NCI-H2029 treated with DMSO at 0.1 percent for 48 hours (cell line): ENCODE measurements around the gene TSPAN4.

ENCODE experiments used
- DNase-seq: peaks from one replicate; lab custom pipeline; 2025; lab: John Stamatoyannopoulos, UW

The TSPAN4 gene

DNA sequence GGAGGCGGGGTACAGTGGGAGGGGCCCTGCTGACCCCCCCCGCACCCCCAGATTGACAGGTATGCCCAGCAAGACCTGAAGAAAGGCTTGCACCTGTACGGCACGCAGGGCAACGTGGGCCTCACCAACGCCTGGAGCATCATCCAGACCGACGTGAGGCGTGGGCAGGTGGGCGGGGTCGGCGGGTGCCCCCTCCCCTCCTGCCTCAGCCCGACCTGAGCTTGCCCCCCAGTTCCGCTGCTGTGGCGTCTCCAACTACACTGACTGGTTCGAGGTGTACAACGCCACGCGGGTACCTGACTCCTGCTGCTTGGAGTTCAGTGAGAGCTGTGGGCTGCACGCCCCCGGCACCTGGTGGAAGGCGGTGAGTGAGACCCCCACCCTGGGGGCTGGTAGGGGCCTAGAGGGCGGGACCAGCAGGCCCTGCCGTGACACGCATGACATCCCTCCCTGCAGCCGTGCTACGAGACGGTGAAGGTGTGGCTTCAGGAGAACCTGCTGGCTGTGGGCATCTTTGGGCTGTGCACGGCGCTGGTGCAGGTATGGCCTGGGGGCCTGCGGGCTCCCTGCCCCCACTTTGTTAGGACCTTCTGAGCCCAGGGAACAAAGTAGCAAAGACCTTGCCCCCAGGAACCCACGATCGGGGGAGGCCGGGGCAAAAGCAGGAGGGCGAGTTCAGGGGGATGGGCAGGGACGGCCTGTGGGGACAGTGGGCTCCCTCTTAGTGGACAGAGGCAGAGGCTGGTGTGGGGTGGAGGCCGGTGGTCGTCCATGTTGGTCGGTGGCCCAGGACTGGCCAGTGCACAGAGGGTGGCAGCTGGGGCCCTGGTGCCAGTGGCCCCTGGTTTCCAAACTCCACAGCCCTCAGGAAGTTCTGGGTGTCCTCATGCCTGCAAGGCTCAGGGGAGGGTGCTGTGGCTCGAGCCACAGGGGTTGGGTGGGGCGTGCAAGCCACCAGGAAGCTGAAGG, 23.1 kb downstream of the TSPAN4 start:
- DNase-seq = no peak

DNA sequence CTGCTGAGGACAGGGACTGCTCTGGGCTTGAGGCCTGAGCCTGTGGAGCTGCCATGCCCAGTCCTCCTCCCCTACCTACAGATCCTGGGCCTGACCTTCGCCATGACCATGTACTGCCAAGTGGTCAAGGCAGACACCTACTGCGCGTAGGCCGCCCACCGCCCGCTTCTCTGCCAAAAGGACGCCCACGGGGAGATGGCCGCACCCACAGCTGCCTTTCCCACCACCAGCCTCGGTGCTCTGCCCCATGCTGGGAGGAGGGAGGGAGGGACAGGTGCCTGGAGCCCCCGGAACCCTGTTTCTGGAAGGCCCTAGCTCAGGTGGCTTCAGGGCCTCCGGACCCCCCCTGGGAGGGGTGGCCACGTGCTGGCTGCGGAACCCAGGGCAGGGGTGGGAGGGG, 23.8 kb downstream of the TSPAN4 start:
- no peak for DNase-seq

DNA sequence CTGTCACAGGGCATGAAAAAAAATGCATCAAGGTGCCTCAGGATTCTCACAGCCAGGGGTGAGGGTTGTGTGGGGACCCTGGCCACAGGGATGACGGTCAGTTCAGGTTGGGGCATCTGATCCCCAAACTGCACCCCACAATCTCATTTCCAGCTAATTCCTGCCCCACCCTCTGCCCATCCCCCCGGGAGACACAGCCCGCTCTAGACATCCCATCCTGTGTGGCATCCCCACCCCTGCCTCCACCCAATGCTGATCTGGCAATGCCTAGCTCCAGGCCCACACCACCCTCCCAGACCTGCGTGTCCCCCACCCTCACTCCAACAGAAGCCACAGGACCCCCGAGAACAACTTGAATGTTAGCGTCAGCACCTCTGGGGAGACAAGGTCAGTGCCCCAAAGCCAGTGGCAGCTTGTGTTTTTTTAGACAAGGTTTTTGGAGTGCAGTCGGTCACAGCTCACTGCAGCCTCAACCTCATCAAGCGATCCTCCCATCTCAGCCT, 25.3 kb downstream of the TSPAN4 start:
- no peak for DNase-seq

DNA sequence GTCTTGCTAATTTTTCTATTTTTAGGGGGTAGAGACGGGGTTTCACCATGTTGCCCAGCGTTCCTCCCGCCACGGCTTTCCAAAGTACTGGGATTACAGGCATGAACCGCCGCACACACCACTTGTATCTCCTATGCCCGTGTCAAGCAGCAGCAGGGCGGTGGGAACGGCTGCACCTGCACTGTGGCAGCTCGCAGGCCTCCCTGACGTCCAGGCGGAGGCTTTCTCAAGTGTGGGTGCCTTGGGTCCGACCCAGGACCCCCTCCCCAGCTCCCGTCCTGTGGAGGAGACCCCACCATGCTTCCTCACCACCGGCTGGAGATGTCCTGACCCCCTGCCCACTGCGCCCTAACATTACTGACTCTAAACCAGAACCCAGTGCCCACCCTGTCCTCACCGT, 25.7 kb downstream of the TSPAN4 start:
- no peak for DNase-seq

DNA sequence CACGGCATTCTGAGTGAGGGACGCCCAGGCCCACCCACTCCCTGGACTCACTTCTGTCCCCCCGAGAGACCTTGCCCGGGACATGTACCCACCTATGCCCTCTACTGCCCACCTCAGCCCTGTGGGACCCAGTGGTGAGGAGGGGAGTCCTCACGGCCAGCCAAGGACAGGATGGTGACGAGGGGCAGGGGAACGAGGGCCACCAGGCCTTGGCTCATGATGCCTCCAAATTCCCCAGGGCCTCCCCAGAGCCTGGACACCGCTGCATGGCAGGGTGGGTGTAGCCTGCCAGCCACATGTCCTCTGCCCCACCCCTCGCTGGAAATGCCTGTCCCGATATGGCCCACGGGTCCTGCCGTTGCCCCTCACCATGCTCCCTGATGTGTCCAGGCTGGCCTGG, 26.1 kb downstream of the TSPAN4 start:
- DNase-seq = no peak

DNA sequence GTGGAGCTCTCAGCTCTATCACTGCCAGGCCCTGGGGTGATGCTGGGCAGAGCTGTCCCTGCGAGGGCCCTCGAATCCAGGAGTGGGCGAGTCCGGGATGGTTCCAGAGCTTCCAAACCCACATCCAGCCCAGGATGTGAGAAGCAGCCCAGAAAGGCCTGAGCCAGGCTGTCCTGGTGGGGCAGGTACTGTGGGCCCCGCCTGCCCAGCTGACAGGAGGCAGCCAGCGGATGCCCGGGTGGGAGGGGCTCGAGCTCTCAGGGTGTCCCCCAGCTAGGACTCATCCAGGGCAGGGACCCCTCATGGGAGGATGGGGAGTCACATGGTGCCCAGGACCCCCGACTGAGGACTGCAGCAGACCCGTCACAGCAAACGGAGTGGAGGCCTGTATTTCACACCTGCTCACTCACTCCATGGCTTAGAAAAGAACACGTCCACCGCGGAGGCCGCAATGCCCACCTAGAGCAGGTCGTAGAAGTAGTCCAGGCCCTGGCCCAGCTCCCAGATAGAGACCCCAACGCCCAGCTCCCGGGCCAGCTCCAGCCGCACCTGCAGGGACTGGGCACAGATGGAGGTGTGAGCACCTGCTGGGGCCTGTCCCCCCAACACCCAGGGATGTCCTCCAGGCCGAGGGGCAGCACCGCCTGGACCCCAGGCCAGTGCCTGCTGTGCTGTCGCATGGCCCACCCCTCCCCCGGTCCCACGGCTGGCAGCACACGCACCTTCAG, 26.9 kb downstream of the TSPAN4 start:
- DNase-seq = no peak

DNA sequence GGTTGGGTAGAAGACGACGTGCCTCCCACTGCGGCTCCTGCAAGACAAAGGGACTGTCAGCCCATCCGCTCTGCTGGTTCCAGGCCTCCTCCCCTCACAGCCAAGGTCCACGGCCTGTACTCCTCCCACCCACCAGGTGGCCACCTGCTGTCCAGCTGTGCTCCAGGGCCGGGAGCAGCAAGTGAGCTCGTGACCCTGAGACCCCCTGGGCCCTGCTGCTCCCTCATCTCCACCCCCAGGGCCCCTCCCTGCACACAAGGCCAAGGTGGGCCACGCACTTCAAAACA, 27.4 kb downstream of the TSPAN4 start:
- DNase-seq = no peak

DNA sequence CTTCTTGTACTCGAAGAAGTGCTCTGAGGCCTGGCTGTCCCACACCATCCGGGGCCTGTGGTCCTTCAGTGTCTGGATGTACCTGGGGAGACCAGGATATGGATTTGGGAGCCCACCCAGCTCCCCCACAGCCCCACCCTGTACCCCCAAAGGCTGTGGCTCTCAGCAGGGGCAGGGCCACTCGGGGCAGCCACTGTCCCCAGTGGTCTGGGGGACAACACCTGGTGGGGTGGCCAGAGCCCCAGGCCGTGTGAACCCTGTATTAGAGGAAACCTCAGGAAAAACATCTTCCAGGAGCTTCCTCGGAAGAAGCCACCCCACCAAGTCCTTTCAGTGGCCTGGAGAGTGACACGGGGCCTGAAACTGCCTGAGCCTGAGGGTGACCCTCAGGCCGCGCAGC, 27.8 kb downstream of the TSPAN4 start:
- no peak for DNase-seq

DNA sequence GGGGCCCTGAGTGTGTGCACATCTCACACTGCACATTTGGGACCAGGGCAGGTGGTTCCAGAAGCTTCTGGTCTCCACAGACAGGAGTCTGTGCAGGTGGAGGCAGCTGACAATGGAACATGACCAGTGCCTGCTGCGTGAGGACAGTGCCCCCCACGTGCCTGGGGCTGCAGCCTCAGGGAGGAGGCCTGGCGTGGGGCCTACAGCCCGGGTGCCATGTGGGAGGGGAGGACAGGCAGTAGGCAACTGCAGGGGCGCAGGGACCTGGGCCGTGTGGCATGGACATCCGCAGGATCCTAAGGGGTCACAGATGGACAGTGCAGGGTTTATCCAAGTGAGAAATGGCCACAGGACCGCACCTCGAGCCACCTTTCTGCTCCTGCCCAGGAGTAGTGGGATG, 28.8 kb downstream of the TSPAN4 start:
- no peak for DNase-seq

DNA sequence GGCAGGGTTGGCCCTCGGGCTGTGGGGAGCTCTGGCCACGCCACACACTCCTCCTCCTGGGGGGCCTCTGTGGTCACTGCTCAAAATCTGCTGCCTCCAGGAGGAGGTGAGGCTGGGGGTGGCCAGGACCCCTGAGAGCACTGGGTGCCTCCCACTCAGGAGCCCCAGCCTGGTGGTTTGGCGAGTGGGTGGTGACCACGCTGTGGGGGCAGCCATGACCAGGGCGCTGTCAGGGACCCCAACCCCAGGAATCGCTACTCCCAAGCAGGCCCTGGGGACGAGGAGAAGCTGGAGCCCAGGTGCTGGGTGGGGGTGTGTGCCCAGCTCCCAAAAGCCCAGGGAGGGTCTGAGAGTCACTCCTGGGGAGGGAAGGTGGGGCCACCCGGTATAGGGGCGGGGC, 30.1 kb downstream of the TSPAN4 start:
- no peak for DNase-seq

DNA sequence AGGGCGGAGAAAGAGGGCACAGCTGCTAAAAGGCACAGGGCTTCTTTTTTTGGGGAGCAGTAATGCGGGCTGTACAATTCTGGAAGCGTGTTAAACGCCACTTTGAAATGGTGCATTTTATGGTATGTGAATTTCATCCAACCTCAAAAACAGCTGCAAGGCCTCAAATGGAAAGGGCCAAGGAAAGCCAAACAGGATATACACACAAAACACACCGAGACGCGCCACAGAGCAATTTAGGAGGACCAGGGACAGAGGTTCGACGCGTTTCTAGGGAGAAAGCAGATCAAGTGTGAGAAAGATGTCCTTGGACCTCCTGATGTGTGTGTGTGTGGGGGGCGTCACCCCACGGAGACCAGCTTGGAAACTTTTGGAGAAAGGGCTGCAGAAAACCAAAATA, 31.1 kb downstream of the TSPAN4 start:
- DNase-seq = no peak

DNA sequence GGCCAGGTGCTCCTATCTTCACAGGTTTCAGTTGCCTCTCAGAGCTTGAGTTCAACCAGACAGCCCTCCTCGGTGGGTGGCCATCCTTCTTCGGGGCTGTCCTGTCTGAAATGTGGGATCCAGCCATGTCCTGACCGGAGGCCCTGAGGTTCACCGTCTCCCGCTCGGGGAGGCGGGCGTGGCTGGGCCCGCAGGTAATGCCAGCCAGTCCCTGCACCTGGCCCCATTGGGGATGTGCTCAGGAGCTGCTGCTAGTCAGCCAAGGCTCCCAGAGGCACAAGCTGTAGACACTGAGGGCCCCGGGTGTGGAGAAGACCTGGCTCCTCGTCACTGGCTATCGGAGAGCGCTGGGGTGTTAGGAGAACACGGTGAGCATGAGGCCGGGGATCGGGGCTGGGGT, 32.6 kb downstream of the TSPAN4 start:
- DNase-seq = no peak

DNA sequence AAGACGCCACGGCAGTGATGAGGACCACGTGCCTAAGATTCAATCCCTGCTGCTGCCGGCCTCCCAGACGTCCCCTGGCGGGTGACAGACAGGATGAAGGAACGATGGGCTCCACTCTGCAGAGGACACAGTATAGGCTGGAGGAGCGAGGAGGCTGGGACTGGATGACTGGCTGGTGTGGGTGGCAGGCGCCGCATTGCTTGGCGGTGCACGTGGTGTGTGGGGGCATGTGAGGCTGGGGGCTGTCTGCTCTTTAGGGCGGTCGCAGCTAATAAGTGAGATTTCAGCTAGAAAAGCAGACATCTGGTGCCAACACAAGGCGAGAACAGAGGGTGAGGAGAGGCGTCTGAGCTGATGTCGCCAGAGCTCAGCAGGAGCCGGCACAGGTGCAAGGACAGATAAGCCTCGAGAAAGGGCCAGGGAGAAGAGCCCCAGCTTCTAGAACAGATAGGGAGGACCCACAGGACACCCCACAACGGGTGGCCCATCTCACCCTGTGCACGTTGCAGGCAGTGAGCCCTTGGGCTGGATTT, 33.2 kb downstream of the TSPAN4 start:
- no peak for DNase-seq

DNA sequence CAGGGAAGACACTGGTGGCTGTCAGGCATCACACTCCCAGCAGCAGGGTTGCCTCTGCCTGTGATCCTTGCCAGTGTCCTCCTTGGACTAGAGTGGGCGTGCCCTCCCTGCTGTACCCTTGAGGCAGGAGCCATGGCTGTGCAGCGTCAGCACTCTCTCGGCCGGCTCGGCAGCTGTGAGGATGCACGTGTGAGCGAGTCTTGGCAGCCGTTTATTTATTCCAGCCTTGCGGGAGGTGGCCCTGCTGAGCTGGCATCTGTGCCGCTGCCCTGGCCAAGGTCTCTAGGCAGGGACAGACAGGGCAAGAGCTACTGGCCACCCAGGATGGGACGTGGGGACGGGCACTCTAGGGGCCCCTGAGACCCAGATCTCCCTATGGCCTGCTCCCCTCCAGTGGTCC, 33.9 kb downstream of the TSPAN4 start:
- DNase-seq = no peak

DNA sequence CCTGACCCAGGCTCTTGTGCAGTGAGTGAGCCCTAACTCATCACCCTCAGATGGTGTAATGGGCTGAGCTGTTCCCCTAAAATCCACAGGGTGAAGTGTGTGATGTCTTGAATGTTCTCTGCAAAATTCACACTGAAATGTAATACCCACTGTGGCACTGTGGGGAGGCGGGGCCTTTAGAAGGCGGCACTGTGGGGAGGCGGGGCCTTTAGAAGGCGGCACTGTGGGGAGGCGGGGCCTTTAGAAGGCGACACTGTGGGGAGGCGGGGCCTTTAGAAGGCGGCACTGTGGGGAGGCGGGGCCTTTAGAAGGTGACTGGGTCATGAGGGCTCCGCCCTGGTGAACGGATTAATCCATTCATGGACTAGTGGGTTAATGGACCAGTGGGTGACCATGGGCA, 34.9 kb downstream of the TSPAN4 start:
- no peak for DNase-seq

DNA sequence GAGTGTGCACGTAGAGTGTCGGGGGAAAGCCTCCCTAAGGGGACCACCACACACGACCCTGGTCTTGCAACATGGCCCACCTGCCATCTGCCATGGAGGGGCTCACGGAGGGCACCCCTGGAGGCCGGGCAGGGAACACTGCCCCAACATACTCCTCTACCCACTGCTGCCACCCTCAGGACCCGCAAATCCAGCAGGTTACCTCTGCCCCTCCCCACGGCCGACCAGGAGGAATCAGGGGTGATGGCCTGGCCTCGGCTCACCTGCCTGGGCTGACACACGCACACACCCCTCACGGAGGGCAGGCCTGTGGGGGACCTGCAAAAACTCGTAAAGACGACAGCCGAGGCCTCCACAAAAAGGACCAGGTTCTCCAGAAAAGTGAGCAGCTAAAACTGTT, 37.8 kb downstream of the TSPAN4 start:
- no peak for DNase-seq

DNA sequence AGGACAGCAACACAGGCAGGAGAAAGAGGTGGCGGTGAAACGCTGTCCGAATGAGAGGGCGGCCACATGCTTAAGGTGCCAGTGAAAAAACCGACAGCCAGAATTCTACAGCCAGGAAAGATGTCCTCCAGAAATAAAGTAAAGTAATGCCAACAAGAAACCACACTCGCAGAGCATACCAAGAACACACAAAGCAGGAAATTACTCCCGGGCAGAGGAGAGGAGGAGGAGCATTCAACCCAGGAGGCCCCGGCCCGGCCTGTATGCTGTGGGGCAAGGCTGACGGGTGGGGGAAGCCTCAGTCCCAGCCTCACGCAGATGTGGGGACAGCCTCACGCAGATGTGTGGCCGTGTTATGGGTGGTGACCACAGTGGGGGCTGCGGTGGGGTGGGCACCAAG, 39.9 kb downstream of the TSPAN4 start:
- no peak for DNase-seq

DNA sequence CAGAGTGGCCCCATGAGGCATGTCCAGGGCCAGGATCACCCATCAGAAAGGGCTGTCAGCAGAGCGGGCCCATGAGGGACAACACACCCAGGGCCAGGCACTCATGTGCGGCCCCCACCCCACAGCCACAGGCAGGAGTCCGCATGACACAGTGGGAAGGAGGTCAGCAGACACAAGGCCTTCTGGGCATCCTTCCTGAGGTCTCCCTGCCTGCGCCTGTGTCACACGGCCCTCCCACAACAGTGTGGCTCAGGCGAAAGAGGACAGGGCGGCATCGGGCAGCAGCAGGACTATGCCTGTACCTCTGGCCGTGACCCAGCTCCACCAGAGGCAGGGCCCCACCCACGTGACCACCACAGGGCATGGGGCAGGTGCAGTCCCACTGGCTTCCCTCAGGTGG, 40.9 kb downstream of the TSPAN4 start:
- DNase-seq = no peak

DNA sequence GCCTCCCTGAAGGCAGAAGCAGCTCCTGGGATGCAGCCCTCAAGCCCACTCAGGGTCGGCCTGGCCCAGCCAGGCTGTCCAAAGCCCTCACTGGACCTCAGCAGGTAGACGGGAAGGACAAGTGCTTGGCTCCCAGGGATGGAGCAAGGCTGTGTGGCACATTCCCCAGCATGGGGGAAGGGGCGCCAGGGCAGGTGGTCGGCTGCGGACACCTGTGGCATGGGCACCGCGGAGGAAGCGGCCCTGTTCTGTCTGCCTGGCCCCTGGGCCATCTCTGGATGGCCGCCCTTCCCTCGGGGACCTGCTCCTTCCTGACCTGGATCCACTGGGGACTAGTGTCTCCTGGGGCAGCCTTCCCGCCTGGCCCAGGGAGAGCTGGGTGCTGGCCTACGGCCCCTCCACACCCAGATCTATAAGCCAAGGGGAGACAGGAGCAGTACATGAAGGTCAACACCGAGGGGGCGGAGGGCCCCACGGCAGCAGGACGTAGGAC, 42.0 kb downstream of the TSPAN4 start:
- DNase-seq = no peak

DNA sequence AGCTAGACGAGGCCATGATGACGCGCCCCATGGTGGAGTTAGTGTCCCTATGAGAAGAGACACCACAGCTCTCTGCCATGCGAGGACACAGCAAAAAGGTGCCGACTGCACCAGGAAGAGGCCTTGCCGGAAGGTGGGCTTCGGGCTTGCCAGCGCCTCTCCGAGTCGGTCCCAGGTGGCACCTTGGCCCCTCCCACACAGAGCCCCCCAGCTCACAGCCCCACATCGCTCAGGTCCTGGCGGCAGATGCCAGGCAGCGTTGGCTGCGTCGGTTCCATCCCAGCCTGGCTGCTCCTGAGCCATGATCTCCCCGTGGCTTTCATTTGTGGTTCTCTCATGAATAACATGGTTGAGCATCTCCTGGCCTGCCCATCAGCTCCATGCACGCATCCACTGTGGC, 43.9 kb downstream of the TSPAN4 start:
- DNase-seq = no peak

DNA sequence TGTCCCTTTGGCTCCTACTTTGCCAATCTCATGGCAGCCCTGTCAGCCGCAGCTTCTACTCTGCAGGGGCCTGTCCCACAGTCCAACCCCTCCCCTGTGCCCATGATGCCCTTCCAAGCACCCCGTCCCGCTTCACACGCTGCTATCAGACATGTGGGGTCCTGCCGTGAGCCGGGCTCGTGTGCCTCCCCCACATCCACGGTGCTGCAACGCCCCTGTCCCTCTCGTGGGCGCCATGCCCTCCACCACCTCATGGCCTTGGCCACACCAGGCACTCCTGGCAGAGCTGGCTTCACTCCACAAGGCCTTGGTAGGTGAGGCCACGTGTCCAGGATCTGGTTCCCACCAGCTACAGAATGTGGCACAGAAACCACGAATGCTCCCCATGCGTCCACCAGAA, 44.9 kb downstream of the TSPAN4 start:
- no peak for DNase-seq

DNA sequence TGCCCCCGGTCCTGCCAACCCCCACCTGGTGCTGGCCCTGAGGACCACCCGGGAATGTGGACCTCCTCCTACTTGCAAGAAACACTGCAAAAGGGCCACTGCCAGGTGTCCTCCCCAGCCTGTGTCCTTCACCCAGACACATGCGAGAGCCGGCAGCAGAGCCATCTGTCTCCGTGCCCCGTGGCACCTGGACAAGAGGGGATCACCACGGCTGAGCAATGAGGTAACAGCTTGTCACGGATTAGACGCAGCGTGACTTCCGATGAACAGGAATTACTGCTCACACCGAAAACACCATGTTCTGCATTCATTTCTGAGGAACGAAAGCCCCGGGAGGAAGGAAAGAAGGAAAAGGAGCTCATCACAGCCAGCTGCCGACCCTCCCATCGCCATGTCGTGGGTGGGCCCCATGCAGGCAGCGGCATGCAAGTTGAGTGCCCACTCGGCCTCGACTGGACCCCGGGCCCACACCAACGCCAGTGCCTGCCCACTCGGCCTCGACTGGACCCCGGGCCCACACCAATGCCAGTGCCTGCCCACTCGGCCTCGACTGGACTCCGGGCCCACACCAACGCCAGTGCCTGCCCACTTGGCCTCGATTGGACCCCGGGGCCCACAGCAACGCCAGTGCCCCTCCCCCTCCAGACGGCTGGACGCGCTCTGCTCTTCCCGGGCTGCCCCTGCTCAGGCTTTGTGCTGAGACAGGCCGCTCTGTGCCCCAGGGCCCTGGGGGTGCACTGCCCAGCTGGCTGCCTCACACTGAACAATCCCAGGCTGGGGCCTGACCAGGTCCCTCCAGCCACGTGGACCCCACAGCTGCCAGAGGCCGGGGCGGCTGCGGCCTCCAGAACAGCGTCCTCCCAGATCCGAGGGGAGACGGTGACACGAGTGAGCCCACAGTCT, 45.9 kb downstream of the TSPAN4 start:
- no peak for DNase-seq
